ENCODE results near the gene TMC1.
"Not testable (repeated sequence)": the region's sequence is repeated elsewhere in the genome, so short reads cannot be mapped to it uniquely, and the experiment has no call there.

Gene TMC1

DNA sequence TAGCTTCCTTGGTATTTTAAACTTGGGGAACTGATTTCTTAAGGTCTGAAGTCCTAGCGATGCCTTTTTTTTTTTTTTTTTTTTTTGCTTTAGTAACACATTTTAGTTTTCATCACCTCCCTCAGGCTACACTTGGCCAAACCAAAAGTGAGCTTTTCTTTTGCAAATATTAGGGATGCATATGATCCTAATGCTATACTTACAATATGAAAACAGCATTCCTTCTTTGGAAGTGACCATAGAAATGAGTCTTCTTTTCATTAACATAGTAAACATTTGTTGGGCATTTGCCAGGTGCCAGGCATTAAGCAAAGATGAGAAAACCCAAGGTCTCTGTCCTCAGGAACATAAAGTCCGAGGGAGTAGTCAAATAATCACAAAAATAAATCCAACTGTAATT is 241.6 kb downstream of the TMC1 start:
- no peak for DNase-seq (ENCODE audit: low read depth in 2 of 2)

DNA sequence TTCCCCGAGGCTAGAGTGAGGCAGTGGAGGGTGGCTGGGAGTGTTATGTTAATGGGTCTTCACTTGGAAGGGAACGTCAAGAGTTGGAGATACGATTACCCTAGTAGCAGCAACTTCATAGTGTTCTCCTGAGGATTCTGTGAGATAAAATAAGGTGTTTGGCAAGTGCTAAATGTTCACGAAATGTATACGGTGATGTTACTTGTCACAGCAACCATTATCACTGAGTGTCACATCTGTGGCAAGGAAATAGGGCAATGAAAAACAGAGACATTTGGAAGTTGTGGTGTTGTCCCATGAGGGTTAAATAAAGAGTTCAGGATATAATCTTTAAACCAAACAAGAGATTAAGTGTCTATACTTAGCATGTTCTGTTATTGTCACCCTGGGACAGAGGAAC is 248.1 kb downstream of the TMC1 start:
- no peak for DNase-seq (ENCODE audit: low read depth in 2 of 2)

GRCh38 chr9:72772661-72773060 is 251.3 kb downstream of the TMC1 start:
- no peak for DNase-seq (ENCODE audit: low read depth in 2 of 2)

DNA sequence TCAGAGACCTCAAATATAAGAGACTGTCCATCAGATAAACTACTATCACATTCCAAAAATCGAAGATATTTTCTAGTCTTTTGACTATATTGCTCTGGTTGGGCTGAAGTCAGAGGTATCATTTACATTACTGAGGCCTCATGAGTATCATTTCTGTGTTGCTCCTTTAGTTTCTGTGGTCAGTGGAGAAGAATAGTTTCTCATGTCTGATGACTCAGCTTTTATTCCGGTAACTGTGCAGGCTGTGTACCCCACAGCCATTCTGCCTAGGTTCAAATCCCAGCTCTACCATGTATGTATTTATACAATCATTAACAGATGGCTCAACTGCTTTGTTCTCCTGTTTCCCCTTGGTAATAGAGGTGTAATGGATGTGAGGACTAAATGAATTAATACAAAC is 252.2 kb downstream of the TMC1 start:
- no peak for DNase-seq (ENCODE audit: low read depth in 2 of 2)

DNA sequence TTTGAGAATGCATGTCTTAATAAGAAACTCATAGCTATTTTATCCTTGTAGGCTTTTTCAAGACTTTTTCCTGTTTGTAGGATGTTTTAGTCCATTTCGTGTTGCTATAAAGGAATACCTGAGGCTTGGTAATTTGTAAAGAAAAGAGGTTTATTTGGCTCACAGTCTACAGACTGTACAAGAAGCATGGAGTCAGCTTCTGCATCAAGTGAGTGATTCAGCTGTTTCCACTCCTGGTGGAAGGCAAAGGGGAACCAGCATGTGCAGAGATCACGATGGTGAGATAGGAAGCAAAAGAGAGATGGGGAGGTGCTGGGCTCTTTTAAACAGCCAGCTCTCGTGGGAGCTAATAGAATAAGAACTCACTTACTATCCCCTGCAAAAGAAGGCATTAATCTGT is 254.2 kb downstream of the TMC1 start:
- no peak for DNase-seq (ENCODE audit: low read depth in 2 of 2)

DNA sequence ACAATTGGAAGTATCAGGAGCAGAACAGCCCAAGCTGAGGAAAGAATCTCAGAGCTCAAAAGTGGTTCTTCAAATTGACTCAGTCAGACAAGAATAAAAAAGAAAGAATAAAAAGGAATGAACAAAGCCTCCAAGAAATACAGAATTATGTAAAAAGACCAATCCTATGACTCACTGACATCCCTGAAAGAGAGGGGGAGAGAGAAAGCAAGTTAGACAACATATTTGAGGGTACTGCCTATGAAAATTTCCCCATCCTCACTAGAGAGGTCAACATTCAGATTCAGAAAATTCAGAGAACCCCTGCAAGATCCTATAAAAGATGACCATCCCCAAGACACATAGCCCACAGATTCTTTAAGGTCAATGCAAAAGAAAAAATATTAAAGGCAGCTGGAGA is 258.2 kb downstream of the TMC1 start:
- no peak for DNase-seq (ENCODE audit: low read depth in 2 of 2)

DNA sequence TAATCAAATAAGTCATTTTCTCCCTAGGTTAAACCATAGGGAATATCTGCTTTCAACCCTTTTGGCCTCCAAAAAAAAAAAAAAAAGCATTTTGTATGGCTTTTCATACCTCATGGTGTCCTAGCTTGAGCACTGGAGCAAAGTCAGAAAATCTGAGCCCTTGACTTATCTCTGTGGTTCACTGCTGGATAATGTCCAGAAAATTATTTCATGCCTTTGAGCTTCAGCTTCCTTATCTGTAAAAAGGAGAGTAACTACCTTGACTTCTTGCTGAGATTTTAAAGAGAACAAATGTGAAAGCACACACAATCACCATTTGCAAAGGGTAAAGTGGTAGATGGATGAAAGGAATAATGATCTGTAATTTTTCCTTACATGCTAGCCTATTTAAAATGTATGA is 265.5 kb downstream of the TMC1 start:
- DNase-seq (ENCODE audit: low read depth in 2 of 2): no peak

GRCh38 chr9:72788966-72789735 is 267.7 kb downstream of the TMC1 start:
- no peak for DNase-seq (ENCODE audit: low read depth in 2 of 2)

GRCh38 chr9:72789885-72790284 is 268.5 kb downstream of the TMC1 start:
- DNase-seq (ENCODE audit: low read depth in 2 of 2): no peak

DNA sequence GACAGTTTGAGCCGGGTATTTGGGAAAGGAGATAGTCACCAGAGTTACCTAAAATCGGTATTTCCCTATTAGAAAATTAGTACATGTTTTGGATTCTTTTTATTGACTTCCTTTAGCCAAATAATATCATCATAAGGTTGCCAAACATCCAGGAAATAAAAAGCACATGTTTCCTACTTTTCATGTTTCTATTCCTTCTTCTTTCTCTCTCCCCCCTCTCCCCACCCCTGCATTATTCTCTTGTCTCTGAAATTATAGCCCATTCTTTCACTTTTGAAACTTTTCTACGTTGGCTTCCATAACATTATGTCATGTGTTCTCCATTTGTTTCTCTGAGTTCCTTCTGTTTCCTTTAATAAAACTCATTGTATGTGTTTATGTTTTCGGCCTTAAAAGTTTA is 269.6 kb downstream of the TMC1 start:
- no peak for DNase-seq (ENCODE audit: low read depth in 2 of 2)

GRCh38 chr9:72791436-72791835 is 270.0 kb downstream of the TMC1 start:
- DNase-seq (ENCODE audit: low read depth in 2 of 2): no peak

- no peak for DNase-seq (ENCODE audit: low read depth in 2 of 2)
These were observed 273.5 kb downstream of the TMC1 start for GRCh38 chr9:72794946-72795345.

GRCh38 chr9:72800328-72800994 is 279.1 kb downstream of the TMC1 start:
- no peak for DNase-seq (ENCODE audit: low read depth in 2 of 2)

DNA sequence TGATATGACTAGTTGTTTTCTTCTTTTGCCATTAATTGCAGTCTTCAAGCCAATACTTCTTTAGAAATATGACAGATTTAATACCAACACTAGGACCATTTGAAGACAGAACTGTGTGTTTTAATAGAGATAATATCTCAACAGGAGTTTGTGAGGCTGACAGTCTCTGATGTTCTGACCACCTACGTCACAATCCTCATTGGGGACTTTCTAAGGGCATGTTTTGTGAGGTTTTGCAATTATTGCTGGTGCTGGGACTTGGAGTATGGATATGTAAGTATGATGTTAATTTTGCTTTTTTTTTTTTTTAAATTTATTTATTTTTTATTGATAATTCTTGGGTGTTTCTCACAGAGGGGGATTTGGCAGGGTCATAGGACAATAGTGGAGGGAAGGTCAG is 283.8 kb downstream of the TMC1 start:
- DNase-seq (ENCODE audit: low read depth in 2 of 2): no peak

DNA sequence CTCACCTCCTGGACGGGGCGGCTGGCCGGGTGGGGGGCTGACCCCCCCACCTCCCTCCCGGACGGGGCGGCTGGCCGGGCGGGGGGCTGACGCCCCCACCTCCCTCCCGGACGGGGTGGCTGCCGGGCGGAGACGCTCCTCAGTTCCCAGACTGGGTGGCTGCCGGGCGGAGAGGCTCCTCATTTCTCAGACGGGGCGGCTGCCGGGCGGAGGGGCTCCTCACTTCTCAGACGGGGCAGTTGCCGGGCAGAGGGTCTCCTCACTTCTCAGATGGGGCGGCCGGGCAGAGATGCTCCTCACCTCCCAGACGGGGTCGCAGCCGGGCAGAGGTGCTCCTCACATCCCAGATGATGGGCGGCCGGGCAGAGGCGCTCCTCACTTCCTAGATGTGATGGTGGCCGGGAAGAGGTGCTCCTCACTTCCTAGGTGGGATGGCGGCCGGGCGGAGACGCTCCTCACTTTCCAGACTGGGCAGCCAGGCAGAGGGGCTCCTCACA is 285.0 kb downstream of the TMC1 start:
- not testable (repeated sequence) for DNase-seq (ENCODE audit: low read depth in 2 of 2)

GRCh38 chr9:72807765-72808445 is 286.5 kb downstream of the TMC1 start:
- no peak for DNase-seq (ENCODE audit: low read depth in 2 of 2)

DNA sequence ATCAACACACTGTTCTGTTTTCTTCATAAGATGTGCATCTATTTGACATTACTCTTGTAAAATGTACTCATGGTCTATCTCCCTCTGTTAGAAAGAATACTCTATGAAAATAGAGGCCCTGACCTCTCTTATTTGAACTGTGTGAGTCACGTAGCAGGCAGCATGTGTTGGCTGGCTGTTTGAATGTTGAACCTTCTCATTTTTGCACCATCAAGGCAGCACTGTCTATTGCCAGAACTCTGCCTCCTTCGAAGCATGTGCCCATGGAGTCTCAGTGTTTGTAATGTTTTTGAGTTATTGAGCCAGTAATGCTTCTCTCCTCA is 287.0 kb downstream of the TMC1 start:
- DNase-seq (ENCODE audit: low read depth in 2 of 2): no peak

DNA sequence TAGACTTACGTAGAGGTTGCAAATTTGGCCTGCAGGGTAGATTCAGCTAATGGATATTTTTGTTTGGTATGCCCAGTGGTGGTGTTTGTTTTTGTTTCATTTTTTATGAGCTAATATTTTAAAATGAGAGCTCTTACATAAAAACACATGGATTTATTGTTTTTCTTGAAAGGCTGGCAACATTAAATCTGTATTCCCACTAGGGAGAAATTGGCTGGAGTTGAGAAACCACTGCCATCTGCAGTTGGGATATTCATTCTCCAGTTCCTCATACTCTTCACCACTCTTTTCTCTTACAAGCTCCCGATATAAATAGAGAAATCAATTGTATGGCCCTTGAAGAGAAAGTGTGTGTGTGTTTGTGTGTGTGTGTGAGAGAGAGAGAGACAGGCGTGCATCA is 288.2 kb downstream of the TMC1 start:
- DNase-seq (ENCODE audit: low read depth in 2 of 2): no peak

- DNase-seq (ENCODE audit: low read depth in 2 of 2): no peak
These were observed 291.2 kb downstream of the TMC1 start for GRCh38 chr9:72812559-72813111.

- DNase-seq (ENCODE audit: low read depth in 2 of 2): no peak
These were observed 292.1 kb downstream of the TMC1 start for GRCh38 chr9:72813544-72813943.

DNA sequence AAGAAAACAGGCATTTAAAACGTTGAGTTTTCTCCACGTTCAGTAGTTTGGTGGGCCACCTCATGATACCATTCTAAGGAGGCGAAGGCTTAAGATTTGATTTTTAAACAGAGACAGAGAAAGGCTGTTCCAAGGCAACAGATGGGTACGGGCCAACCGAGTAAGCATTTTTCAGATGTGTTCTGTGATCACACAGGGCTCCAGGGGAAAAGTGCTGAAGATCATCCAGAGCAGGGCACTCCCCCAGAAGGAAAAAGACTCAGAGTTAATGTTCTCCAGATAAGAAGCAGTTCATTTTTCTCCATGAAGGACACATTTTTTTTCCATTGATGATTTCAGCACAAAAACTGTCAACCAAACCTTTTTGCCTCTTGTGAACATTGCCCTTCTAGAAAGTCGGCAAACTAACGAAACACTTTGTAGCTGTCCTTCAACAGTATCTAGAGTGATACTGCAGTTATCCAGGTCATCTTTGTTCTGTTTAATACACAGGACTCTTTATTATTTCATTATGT is 292.7 kb downstream of the TMC1 start:
- no peak for DNase-seq (ENCODE audit: low read depth in 2 of 2)

DNA sequence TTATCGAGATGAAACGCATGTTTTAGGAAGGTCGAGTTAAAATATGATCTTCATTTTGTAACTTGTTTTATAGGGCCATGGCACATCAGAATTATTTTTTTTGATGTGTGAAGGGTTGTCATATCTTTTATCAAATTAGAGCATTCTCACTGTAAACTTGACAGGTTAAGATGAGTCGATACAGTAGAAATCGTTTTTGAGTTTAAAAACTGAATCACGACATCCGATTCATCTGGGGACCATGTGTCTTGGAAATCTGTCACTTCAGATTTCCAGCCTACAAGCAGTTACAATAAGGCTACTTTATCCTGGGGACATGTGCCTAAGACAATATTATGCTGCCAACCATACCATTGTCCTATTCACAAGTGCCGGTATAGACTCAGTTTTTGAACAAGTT is 295.3 kb downstream of the TMC1 start:
- DNase-seq (ENCODE audit: low read depth in 2 of 2): no peak
